Measurements from ENCODE around the gene ACE2. TPM values are rescaled to one million over a fixed set of nuclear protein-coding genes. Genes with fewer than 3 reads are reported as not detected.

The ACE2 gene
- polyA plus RNA-seq, 1 experiment = not detected

DNA sequence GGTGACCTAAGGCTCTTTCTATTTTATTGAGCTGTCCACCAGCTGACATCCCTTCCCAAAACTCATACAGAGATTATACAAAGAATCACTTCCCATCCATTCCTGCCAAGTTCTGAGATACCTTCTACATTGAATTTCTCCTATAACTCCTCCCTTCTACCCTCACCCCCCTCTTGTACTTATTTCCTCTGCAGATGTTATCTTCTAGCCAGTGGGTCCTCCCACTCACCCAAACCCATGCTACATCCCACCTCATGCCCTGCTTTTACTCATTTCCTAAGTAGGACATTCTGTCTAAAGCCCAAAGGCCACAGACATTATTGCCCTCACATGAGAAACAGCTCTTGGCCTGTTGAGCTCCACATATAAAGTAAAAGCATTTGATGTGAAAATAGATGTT lies 71.6 kb downstream of the ACE2 start:
- H3K36me3 ChIP-seq (ENCODE audit: control insufficient read depth, insufficient read depth, low read length) = no peaks in the 10 kb centered on the region
- CTCF ChIA-PET = interaction anchor here (0.6 kb wide), 1 partner anchor 24 kb away, joined by 3 read pairs; no protein-coding TSS in a partner anchor
- TF ChIP-seq, protein P1, sequence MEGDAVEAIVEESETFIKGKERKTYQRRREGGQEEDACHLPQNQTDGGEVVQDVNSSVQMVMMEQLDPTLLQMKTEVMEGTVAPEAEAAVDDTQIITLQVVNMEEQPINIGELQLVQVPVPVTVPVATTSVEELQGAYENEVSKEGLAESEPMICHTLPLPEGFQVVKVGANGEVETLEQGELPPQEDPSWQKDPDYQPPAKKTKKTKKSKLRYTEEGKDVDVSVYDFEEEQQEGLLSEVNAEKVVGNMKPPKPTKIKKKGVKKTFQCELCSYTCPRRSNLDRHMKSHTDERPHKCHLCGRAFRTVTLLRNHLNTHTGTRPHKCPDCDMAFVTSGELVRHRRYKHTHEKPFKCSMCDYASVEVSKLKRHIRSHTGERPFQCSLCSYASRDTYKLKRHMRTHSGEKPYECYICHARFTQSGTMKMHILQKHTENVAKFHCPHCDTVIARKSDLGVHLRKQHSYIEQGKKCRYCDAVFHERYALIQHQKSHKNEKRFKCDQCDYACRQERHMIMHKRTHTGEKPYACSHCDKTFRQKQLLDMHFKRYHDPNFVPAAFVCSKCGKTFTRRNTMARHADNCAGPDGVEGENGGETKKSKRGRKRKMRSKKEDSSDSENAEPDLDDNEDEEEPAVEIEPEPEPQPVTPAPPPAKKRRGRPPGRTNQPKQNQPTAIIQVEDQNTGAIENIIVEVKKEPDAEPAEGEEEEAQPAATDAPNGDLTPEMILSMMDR (IDR thresholded peaks at IDR 0.05; ENCODE audit: insufficient read depth, low read depth, low read length) = no peak
- no peak for DNase-seq (ENCODE audit: low read depth)
- no peak overlapping the region for H3K4me3 ChIP-seq (ENCODE audit: low read depth, low read length)
- H3K27me3 ChIP-seq (ENCODE audit: control insufficient read depth, insufficient read depth, low read length) = no peaks in the 10 kb centered on the region
- POLR2A ChIA-PET = no interaction called here

DNA sequence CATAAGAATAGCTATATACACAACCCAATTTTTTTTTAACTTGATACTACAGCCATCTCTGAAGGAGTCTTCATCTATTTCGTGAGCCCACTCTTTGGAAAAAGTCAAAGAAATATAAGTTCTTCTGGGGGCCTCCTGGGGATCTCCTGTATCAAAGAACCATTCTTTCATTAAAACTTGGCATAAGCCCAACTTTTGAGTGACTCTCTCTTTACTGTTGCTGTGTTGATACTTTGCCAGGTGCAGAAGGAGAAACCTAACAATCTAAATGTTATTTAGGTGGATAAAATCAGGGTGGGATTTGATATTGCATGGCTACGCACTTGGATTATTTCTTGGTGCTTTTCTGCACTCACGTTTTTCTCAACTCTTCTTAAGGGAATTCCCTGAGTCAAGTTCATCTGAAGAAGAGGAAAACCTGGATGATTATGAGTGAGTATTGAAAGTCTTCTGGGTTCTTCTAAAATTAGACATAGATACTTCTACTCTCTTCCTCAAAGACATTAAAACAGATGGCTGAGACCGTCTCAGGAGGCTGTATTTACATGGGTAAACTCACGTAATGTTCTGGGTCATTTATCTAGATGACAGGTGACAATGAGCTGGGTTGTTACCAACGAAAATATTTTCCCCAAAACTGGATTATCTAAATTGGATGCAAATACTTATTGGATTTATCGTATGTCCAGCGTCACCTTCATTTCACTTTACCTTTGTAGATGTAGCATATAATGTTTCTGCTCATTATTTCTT lies 74.9 kb downstream of the ACE2 start:
- CTCF ChIA-PET = no interaction called here

DNA sequence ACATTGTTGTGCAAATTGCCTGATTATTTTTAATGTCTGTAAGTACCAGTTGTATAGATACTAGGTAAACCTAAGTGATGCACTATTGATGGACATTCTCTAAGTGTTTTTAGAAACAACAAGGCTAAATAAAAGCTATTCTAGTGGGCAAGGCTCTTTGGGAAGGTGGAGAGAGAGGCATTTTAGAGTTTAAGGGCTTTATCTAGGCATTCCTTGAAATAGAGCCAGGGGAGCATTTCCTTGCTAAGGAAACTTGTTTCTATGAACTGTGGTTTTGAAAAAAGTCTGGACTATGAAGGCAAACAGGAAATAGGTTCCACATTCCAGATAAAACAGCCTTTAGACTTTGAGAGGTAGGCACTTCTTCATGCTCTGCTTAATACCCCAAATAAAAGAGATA lies 76.3 kb downstream of the ACE2 start:
- peak; percentile 3 for DNase-seq (ENCODE audit: low read depth)
- TF ChIP-seq, protein P1 (IDR thresholded peaks at IDR 0.05; ENCODE audit: insufficient read depth, low read depth, low read length) = no peak
- H3K27me3 ChIP-seq (ENCODE audit: control insufficient read depth, insufficient read depth, low read length) = no peaks in the 10 kb centered on the region
- ChIA-PET POLR2A (no interaction called here), CTCF (interaction anchor here (0.7 kb wide), 1 partner anchor 12 kb away, joined by 3 read pairs; no protein-coding TSS in a partner anchor)
- no peaks in the 10 kb centered on the region for H3K36me3 ChIP-seq (ENCODE audit: control insufficient read depth, insufficient read depth, low read length)
- H3K4me3 ChIP-seq (ENCODE audit: low read depth, low read length) = no peak overlapping the region

More for the DNA sequence above, 74.9 kb downstream of the ACE2 start:
- Histone ChIP-seq H3K36me3 (ENCODE audit: control insufficient read depth, insufficient read depth, low read length) (no peaks in the 10 kb centered on the region), H3K27me3 (ENCODE audit: control insufficient read depth, insufficient read depth, low read length) (no peaks in the 10 kb centered on the region), H3K4me3 (ENCODE audit: low read depth, low read length) (no peak overlapping the region)
- TF ChIP-seq, protein P1 (IDR thresholded peaks at IDR 0.05; ENCODE audit: insufficient read depth, low read depth, low read length) = no peak
- DNase-seq (ENCODE audit: low read depth) = no peak
- POLR2A ChIA-PET = no interaction called here

DNA sequence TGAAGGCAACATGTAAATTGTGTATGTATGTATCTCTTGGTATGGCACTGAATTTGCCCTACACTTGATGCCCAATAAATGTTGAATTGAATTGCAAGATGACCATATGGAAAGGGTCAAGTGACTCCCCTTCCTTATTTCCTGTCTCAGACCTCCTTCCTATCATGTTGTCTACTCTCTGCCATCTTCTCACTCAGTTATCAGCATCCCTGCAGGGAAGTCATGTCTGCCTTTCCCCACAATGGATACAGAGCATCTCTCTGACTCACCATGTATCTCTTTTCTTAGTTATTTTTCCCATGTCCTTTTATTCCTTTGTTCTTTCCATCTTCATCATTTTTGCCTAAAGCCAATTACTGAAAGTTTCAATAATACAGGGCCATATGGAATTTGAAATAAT lies 77.7 kb downstream of the ACE2 start:
- TF ChIP-seq, protein P1 (IDR thresholded peaks at IDR 0.05; ENCODE audit: insufficient read depth, low read depth, low read length) = no peak
- Histone ChIP-seq H3K27me3 (ENCODE audit: control insufficient read depth, insufficient read depth, low read length) (no peaks in the 10 kb centered on the region), H3K4me3 (ENCODE audit: low read depth, low read length) (no peak overlapping the region), H3K36me3 (ENCODE audit: control insufficient read depth, insufficient read depth, low read length) (no peaks in the 10 kb centered on the region)
- POLR2A ChIA-PET = no interaction called here
- no peak for DNase-seq (ENCODE audit: low read depth)
- CTCF ChIA-PET = interaction anchor here (0.9 kb wide), 1 partner anchor 52 kb away, joined by 3 read pairs; no protein-coding TSS in a partner anchor

DNA sequence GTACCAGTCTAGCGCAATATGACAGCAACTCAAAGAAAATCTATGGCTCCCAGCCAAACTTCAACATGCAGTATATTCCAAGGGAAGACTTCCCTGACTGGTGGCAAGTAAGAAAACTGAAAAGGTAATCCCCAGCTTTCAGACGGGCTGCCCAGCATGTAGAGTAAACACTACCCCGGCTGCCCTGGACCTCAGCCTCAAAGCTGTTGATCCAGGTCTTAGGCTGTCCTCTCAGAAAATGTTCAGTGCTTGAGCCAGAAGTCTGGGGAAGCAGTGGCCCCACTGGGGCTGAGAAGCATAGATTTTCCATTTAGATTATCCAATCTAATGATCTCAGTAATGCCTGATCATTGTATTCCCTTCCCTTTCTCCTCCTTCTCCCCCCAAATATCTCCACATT lies 78.3 kb downstream of the ACE2 start:
- H3K27me3 ChIP-seq (ENCODE audit: control insufficient read depth, insufficient read depth, low read length) = no peaks in the 10 kb centered on the region
- H3K4me3 ChIP-seq (ENCODE audit: low read depth, low read length) = no peak overlapping the region
- TF ChIP-seq, protein P1 (IDR thresholded peaks at IDR 0.05; ENCODE audit: insufficient read depth, low read depth, low read length) = no peak
- ChIA-PET POLR2A (no interaction called here), CTCF (interaction anchor here (0.9 kb wide), 1 partner anchor 51 kb away, joined by 3 read pairs; no protein-coding TSS in a partner anchor)
- H3K36me3 ChIP-seq (ENCODE audit: control insufficient read depth, insufficient read depth, low read length) = no peaks in the 10 kb centered on the region
- no peak for DNase-seq (ENCODE audit: low read depth)

Data from BJ (cell line).